ENCODE results near the gene SLC22A13. TPM values are rescaled to one million over a fixed set of nuclear protein-coding genes. Genes with fewer than 3 reads are reported as not detected.

The SLC22A13 gene
- total and polyA plus RNA-seq, 2 of the 4 experiments (the other 2 are of a cell fraction): under 0.01 to 0.22 TPM

DNA sequence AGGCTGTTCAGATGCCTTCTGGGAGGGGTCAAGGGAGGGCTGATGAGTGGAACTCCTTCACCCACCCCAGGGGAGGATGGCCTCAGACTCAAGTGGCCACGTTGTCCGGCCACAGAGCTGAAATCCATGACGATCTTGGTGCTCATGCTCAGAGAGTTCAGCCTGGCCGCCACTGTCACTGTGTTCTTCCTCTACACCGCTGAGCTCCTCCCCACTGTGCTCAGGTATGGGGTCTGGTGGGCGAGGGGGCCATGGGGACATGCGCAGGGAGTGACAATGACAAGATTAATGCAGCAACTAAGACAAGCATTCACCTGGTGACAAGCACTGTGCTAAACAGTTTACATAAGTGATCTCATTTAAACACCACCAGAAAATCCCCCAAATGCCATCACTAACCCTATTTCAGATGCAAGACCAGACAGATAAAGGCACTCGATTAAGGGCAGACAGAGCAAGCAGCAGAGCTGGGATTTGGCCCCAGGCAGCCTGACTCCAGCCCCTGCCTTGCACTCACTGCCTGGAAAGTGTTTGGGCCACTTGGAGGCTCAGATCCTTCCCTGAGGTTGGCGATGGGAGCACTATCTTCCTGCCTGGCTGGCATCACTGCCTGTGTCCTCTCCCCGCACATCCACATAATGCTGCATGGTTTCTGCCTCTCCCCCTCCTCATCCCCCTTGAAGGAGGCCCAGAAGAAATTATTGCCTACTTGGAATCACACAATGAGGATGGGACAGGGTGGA, 50.0 kb downstream of the SLC22A13 start:
- Histone ChIP-seq H3K4ac (ENCODE audit: low read depth, low read length) (no peak overlapping the region), H2AFZ (replicated peaks; ENCODE audit: low read length, poor library complexity) (no peak overlapping the region), H2AK9ac (replicated peaks; ENCODE audit: low read depth, low read length, poor library complexity) (no peak overlapping the region), H4K5ac (ENCODE audit: low read depth, low read length) (no peak overlapping the region), H3K9me1 (ENCODE audit: insufficient read depth, low read length) (no peaks in the 10 kb centered on the region), H3K56ac (ENCODE audit: extremely low read depth, insufficient read depth, low read length) (no peak overlapping the region), H3K9ac (ENCODE audit: low read depth, low read length) (no peak overlapping the region), H2BK120ac (ENCODE audit: low read depth, low read length) (no peak overlapping the region), H3K4me2 (ENCODE audit: low read depth, low read length) (no peak overlapping the region), H3K27ac (ENCODE audit: insufficient read depth, low read length) (no peak overlapping the region), H2BK20ac (ENCODE audit: low read depth, low read length) (no peak overlapping the region), H3K4me1 (ENCODE audit: control insufficient read depth, insufficient read depth, low read length) (no peaks in the 10 kb centered on the region), H3K23ac (ENCODE audit: low read depth, low read length) (no peak overlapping the region), H3K18ac (ENCODE audit: low read depth, low read length) (no peak overlapping the region), H3K27me3 (ENCODE audit: control insufficient read depth, insufficient read depth, low read length) (peaks cover 16% of the 10 kb centered on the region), H4K91ac (ENCODE audit: insufficient read depth, low read depth, low read length) (no peak overlapping the region), H2AK5ac (ENCODE audit: low read depth, low read length) (no peak overlapping the region), H3K14ac (replicated peaks; ENCODE audit: low read depth, low read length) (no peak overlapping the region), H4K20me1 (ENCODE audit: insufficient read depth, low read length) (no peaks in the 10 kb centered on the region), H2BK15ac (ENCODE audit: low read depth, low read length) (no peak overlapping the region), H3K4me3 (ENCODE audit: insufficient read depth, low read depth, low read length) (no peak overlapping the region), H3K9me3 (ENCODE audit: control insufficient read depth, insufficient read depth, low read length) (no peaks in the 10 kb centered on the region), H4K8ac (ENCODE audit: low read depth in 2 of 2, low read length in 2 of 2) (no peak overlapping the region), H3K79me1 (ENCODE audit: low read depth in 1 of 2, low read length in 2 of 2) (no peaks in the 10 kb centered on the region), H2BK5ac (ENCODE audit: low read depth, low read length, poor library complexity, severe bottlenecking) (no peak overlapping the region), H3K36me3 (ENCODE audit: control insufficient read depth, insufficient read depth, low read length) (no peaks in the 10 kb centered on the region)
- ChIA-PET CTCF (interaction anchor here (1.1 kb wide), 1 partner anchor 31 kb away, joined by 4 read pairs; the partner anchor contains the start of gene XYLB), POLR2A (ENCODE audit: unreplicated experiment) (no interaction called here)
- intact Hi-C loops (cut with micrococcal nuclease) (no loop called here), dilution Hi-C loops (cut with HindIII; ENCODE audit: low sequenced_read_pairs, unreplicated experiment) (no loop called here), in situ Hi-C loops (cut with MboI; ENCODE audit: low sequenced_read_pairs) (no loop called here)
- TF ChIP-seq MAFK (IDR thresholded peaks at IDR 0.05; ENCODE audit: low read depth, low read length) (no peak), NFE2L2 (IDR thresholded peaks at IDR 0.05; ENCODE audit: low read depth, low read length) (no peak), MAZ (IDR thresholded peaks at IDR 0.05; ENCODE audit: borderline replicate concordance, low read depth, low read length) (no peak), MXI1 (IDR thresholded peaks at IDR 0.05; ENCODE audit: borderline replicate concordance, low read depth, low read length) (no peak)
- no peak for DNase-seq
- WGBS, 2 experiments (ENCODE audit: extremely low coverage in 2 of 2, insufficient read length in 1 of 2): 70% methylated on average over 2 of the region's 10 CpGs; no CpG with 5 or more reads in 1 of the 2 experiments
- BruUV-seq (replicated peaks): no TSS peak
- ATAC-seq (ENCODE audit: low read depth): no peak

Measured in IMR-90 (cell line).